Gastroesophageal sphincter (tissue), 4 donors: Measurements from ENCODE around the gene GJD2. TPM values are rescaled to one million over a fixed set of nuclear protein-coding genes. Genes with fewer than 3 reads are reported as not detected.
A peak's percentile ranks its signal among the peaks of the same experiment; 100 is the strongest.

ENCODE experiments used
- ATAC-seq: fragments of 150-250 bp; one replicate; pipeline ENCODE4 v1.9.1; 2016; ENCODE audit warnings: mild to moderate bottlenecking, moderate library complexity
- H3K27ac ChIP-seq, 4 donors: fragments of 200-600 bp; sonication (generic) in 3 of 4; 1 replicate in 3 of 4; 2 replicates in 1 of 4; pipeline ENCODE4 v1.5.1; 2016 to 2019
- H3K27me3 ChIP-seq: fragments of 200-600 bp; sonication (generic); one replicate; pipeline ENCODE4 v1.5.1; 2019
- H3K36me3 ChIP-seq, 2 donors: fragments of 200-600 bp; sonication (generic); one replicate each; pipeline ENCODE4 v1.5.1; 2019; ENCODE audit warnings: control low read depth in 1 of 2
- H3K4me1 ChIP-seq, 3 donors: fragments of 200-600 bp; sonication (generic); 1 replicate in 2 of 3; 2 replicates in 1 of 3; pipeline ENCODE4 v1.5.1; 2016 to 2019; ENCODE audit warnings: control low read depth in 2 of 3
- H3K4me3 ChIP-seq, 2 donors: fragments of 200-600 bp; sonication (generic); one replicate each; pipeline ENCODE4 v1.5.1; 2019; ENCODE audit warnings: mild to moderate bottlenecking in 1 of 2, moderate library complexity in 1 of 2
- H3K9me3 ChIP-seq, 3 donors: fragments of 200-600 bp; sonication (generic); one replicate each; pipeline ENCODE4 v1.5.1; 2017 to 2019; ENCODE audit warnings: control low read depth in 2 of 3
- EP300 ChIP-seq: sonication (generic); formaldehyde crosslinking; IDR thresholded peaks from one replicate; pipeline ENCODE4 v1.6.1; 2017; ENCODE audit warnings: antibody characterized with exemption, mild to moderate bottlenecking
- POLR2A ChIP-seq, 2 donors: fragments of 450-650 bp; IDR thresholded peaks; one replicate each; pipeline ENCODE4 v1.6.1; 2017; ENCODE audit warnings: antibody characterized with exemption in 2 of 2, mild to moderate bottlenecking in 2 of 2, moderate library complexity in 1 of 2
- POLR2AphosphoS5 ChIP-seq: sonication (generic); formaldehyde crosslinking; IDR thresholded peaks from one replicate; pipeline ENCODE4 v1.6.1; 2017; ENCODE audit warnings: antibody characterized with exemption
- WGBS, 2 donors: methylation state at CpG; one replicate each; pipeline ENCODE4 v1.1.5; 2018; ENCODE audit warnings: low coverage in 1 of 2; 5-methylcytosine and 5-hydroxymethylcytosine counted together
- total RNA-seq, 4 donors: library from RNA; depleted of rRNA; stranded (reverse); fragments of >200 nt; gene quantifications; one replicate each; pipeline ENCODE4 v1.1.0, GENCODE V29; 2016
- TF ChIP-seq, protein P1 (sequence below), 4 experiments: fragments of 200-600 bp in 2 of 4; fragments of 450-650 bp in 2 of 4; sonication (generic) in 1 of 4; IDR thresholded peaks; one replicate each; pipeline ENCODE4 v1.5.1; 2017 to 2019; ENCODE audit warnings: antibody characterized with exemption in 4 of 4, mild to moderate bottlenecking in 2 of 4, moderate library complexity in 2 of 4

The GJD2 gene
- total RNA-seq, 4 donors from 2014 or later: not detected

DNA sequence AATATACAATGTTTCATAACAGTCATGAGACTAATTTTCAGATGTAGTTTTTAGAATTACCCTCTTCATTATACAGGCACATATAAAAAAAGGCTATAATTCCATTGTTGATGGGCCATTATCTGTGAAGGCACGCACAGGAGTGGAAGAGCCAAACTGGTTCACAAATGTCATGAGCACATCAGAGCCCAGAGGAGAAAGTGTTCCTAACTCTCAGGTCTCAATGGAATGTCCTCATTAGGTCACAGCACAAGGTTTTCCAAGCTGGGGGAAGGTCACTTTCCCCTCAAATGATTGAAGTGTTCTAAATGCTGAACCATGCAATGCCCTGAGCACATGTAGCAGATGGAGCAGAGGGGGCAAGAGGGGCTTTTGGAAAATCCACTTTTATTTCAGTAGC, 41.2 kb downstream of the GJD2 start:
- Histone ChIP-seq H3K27ac (no peak overlapping the region), H3K27me3 (no peaks in the 10 kb centered on the region), H3K36me3 (no peaks in the 10 kb centered on the region), H3K4me3 (no peak overlapping the region), H3K9me3 (no peaks in the 10 kb centered on the region), H3K4me1 (peaks cover 0 to 25% (median 0%) of the 10 kb centered on the region in 3 donors)
- no peak for TF ChIP-seq EP300
- TF ChIP-seq, protein P1, sequence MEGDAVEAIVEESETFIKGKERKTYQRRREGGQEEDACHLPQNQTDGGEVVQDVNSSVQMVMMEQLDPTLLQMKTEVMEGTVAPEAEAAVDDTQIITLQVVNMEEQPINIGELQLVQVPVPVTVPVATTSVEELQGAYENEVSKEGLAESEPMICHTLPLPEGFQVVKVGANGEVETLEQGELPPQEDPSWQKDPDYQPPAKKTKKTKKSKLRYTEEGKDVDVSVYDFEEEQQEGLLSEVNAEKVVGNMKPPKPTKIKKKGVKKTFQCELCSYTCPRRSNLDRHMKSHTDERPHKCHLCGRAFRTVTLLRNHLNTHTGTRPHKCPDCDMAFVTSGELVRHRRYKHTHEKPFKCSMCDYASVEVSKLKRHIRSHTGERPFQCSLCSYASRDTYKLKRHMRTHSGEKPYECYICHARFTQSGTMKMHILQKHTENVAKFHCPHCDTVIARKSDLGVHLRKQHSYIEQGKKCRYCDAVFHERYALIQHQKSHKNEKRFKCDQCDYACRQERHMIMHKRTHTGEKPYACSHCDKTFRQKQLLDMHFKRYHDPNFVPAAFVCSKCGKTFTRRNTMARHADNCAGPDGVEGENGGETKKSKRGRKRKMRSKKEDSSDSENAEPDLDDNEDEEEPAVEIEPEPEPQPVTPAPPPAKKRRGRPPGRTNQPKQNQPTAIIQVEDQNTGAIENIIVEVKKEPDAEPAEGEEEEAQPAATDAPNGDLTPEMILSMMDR (IDR thresholded peaks at IDR 0.05): no peak
- no peak for TF ChIP-seq POLR2AphosphoS5
- no peak for TF ChIP-seq POLR2A (IDR thresholded peaks at IDR 0.05)
- no peak for ATAC-seq
- 84% methylated on average over 1 of the region's 1 CpG; no CpG with 5 or more reads in 1 of the 2 donors for WGBS, 2 donors

DNA sequence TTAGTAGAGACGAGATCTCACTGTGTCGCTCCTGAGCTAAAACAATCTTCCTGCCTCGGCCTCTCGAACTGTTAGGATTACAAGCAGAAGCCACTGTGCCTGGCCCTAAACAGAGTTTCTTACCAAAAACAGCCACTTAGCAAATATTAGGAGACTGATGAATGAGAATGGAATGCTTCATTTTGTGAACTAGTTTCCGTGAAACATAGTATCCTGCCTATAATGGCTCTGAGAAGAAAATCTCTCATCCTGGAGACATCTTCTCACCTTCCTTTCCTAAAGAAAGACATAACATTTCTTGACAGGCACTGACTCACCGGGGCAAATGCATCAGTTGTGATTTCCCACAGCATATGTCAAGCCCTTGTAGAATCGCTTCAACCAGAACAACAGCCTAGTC, 44.9 kb downstream of the GJD2 start:
- Histone ChIP-seq H3K4me1 (peaks cover 0 to 9% (median 0%) of the 10 kb centered on the region in 3 donors), H3K27ac (no peak overlapping the region), H3K27me3 (no peaks in the 10 kb centered on the region), H3K36me3 (no peaks in the 10 kb centered on the region), H3K9me3 (no peaks in the 10 kb centered on the region), H3K4me3 (no peak overlapping the region)
- WGBS, 2 donors: 70 to 78% methylated on average over 7 of the region's 7 CpGs
- TF ChIP-seq EP300: no peak
- no peak for ATAC-seq

DNA sequence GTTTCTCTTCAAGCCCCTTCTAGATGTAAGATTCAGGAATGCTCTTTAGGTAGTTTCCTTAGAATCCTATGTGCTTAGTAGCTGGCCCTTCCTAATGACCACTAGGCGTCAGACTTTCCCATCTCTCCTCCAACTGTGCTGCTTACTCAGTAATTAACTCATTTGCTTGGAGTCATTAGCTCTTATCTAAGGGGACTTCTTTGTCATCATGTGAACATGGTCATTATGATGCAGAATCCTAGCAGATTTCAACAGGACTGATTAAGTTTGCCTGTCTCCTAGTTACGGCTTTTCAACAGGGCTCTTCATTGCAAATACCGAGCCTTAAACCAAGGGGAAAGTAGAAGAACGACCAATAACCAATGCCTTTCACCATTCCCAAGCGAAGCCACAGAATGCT, 46.4 kb downstream of the GJD2 start:
- ATAC-seq: no peak
- Histone ChIP-seq H3K4me3 (no peak overlapping the region), H3K27ac (no peak overlapping the region), H3K4me1 (peaks cover 0 to 9% (median 0%) of the 10 kb centered on the region in 3 donors), H3K27me3 (no peaks in the 10 kb centered on the region), H3K9me3 (no peaks in the 10 kb centered on the region), H3K36me3 (no peaks in the 10 kb centered on the region)
- 48 to 60% methylated on average over 5 of the region's 5 CpGs for WGBS, 2 donors
- TF ChIP-seq, protein P1 (IDR thresholded peaks at IDR 0.05): peak; percentile 67 to 74 (median 71)
- no peak for TF ChIP-seq POLR2AphosphoS5

GRCh38 chr15:34701536-34701935, 53.3 kb downstream of the GJD2 start:
- ATAC-seq: no peak
- Histone ChIP-seq H3K27ac (no peak overlapping the region), H3K4me1 (no peaks in the 10 kb centered on the region), H3K9me3 (no peaks in the 10 kb centered on the region), H3K36me3 (no peaks in the 10 kb centered on the region), H3K4me3 (no peak overlapping the region), H3K27me3 (peaks cover 8% of the 10 kb centered on the region)
- TF ChIP-seq POLR2A (IDR thresholded peaks at IDR 0.05): no peak
- TF ChIP-seq EP300: no peak
- TF ChIP-seq POLR2AphosphoS5: no peak
- TF ChIP-seq, protein P1 (IDR thresholded peaks at IDR 0.05): no peak
- 71% methylated on average over 1 of the region's 2 CpGs; no CpG with 5 or more reads in 1 of the 2 donors for WGBS, 2 donors

Other genes with a start within 250 kb of the GJD2 start
- gene GOLGA8B, start 171.3 kb downstream of the GJD2 start, total RNA-seq: 100 to 1,000 TPM in 1 of 4 donors, 10 to 100 TPM in 2, 1 to 10 TPM in 1; 1.6 to 180 (median 52.5) TPM
- 10 to 100 TPM in 1 of 4 donors, 1 to 10 TPM in 3; 6.6 to 24.2 (median 8.9) TPM for gene ACTC1, start 40.6 kb upstream of the GJD2 start, total RNA-seq
- 10 to 100 TPM; 16.4 to 26.9 (median 24.7) TPM for gene AQR, start 214.7 kb upstream of the GJD2 start, total RNA-seq
- 10 to 100 TPM; 20.9 to 27.4 (median 24.2) TPM for gene ZNF770, start 233.3 kb upstream of the GJD2 start, total RNA-seq